ENCODE data around the gene TDP2. TPM values are rescaled to one million over a fixed set of nuclear protein-coding genes. Genes with fewer than 3 reads are reported as not detected.

The TDP2 gene
- total and polyA plus RNA-seq, 2 donors (not counting 3 experiments of a cell fraction or from before 2014, with no cell fraction given): 13.7 to 39.2 TPM

DNA sequence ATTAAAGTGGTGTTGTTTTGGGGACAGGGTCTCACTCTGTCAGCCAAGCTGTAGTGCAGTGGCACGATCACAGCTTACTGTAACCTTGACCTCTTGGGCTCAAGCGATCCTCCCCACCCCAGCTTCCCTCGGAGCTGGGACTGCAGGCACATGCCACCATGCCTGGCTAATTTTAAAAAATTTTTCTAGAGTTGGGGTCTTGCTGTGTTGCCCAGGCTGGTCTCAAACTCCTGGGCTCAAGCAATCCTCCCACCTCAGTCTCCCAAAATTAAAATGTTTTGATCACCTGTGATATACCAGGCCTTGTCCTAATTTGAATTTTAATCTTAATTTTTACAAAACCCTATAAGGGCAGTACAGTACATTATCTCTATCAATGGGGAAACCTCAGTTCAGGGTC lies 25.7 kb upstream of the TDP2 start:
- no peak overlapping the region for H3K9ac ChIP-seq (replicated peaks; ENCODE audit: extremely low read depth, insufficient read depth, low read length)
- H3K9me3 ChIP-seq (replicated peaks; ENCODE audit: control insufficient read depth, insufficient read depth, low read length): no peaks in the 10 kb centered on the region
- H3K36me3 ChIP-seq (ENCODE audit: control insufficient read depth in 2 of 2, extremely low read depth in 1 of 2, insufficient read depth in 2 of 2, low read length in 2 of 2): no peaks in the 10 kb centered on the region
- no peaks in the 10 kb centered on the region for H3K9me1 ChIP-seq (replicated peaks; ENCODE audit: control insufficient read depth, extremely low read depth, insufficient read depth, low read length)
- no peak for FAIRE-seq
- H4K20me1 ChIP-seq (replicated peaks; ENCODE audit: control insufficient read depth, extremely low read depth, insufficient read depth, low read length): no peaks in the 10 kb centered on the region
- H3K27ac ChIP-seq (ENCODE audit: insufficient read depth, low read depth, low read length): no peak overlapping the region
- BruUV-seq (replicated peaks): no TSS peak
- intact Hi-C loops (cut with micrococcal nuclease): loop anchor here (10.0 kb wide), 1 partner anchor 408 kb away; no protein-coding TSS in a partner anchor
- TF ChIP-seq POLR2AphosphoS5 (IDR thresholded peaks at IDR 0.05; ENCODE audit: insufficient read depth, low read depth, low read length) (no peak), EZH2 (IDR thresholded peaks at IDR 0.05; ENCODE audit: borderline replicate concordance, low read depth, low read length, severe bottlenecking) (no peak), JUN (IDR thresholded peaks at IDR 0.05; ENCODE audit: borderline replicate concordance, insufficient read depth, insufficient read length, low read depth) (no peak), MYC (IDR thresholded peaks at IDR 0.05; ENCODE audit: low read depth, low read length) (no peak), GATA2 (IDR thresholded peaks at IDR 0.05; ENCODE audit: insufficient read depth, insufficient read length, low read depth, low read length) (no peak), POLR2A (IDR thresholded peaks at IDR 0.05; ENCODE audit: low read depth, low read length) (no peak)
- TF ChIP-seq, protein P1, sequence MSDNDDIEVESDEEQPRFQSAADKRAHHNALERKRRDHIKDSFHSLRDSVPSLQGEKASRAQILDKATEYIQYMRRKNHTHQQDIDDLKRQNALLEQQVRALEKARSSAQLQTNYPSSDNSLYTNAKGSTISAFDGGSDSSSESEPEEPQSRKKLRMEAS (IDR thresholded peaks at IDR 0.05; ENCODE audit: insufficient read depth, insufficient read length): no peak
- ChIA-PET POLR2A (interaction anchor here (0.6 kb wide), 1 partner anchor 107 kb away, joined by 3 read pairs; no protein-coding TSS in a partner anchor), CTCF (interaction anchor here (8.8 kb wide), 1 partner anchor 110 kb away, joined by 124 read pairs; no protein-coding TSS in a partner anchor)
- H3K4me1 ChIP-seq (ENCODE audit: control insufficient read depth, extremely low read depth, insufficient read depth, low read length): no peaks in the 10 kb centered on the region
- no peak overlapping the region for H3K4me2 ChIP-seq (ENCODE audit: insufficient read depth, low read length)
- H3K79me2 ChIP-seq (ENCODE audit: control insufficient read depth, insufficient read depth, low read length): no peaks in the 10 kb centered on the region
- no peak overlapping the region for H2AFZ ChIP-seq (ENCODE audit: low read depth, low read length)
- no peaks in the 10 kb centered on the region for H3K27me3 ChIP-seq (ENCODE audit: control insufficient read depth in 2 of 2, insufficient read depth in 2 of 2, low read length in 2 of 2)
- no peak overlapping the region for H3K4me3 ChIP-seq (replicated peaks in 1 of 3; ENCODE audit: insufficient read depth in 1 of 3, low read depth in 1 of 3, low read length in 3 of 3)
- dilution Hi-C loops (cut with MboI; ENCODE audit: extremely low pct_ligation_motif_present, low sequenced_read_pairs): no loop called here
- DNase-seq (ENCODE audit: low read depth, low spot score): no peak

DNA sequence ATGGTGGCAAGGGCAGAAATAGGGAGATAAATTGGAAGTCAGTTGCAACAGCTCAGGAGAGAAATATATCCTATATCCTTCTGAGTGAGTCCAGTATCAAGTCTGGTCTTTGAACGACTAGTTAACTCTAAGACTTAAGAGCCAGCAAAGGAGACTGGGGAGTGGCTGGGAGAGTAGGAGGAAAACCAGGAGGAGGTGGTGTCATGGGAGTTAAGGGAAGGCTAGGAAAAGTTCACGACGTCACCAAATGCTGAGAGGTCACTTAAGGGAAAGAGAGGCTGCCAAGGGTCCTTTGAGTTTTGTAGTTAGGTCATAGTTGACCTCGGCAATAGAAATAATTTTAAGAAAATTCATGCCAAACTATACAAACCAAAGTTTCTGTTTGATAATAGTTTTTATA lies 25.3 kb upstream of the TDP2 start:
- TF ChIP-seq, protein P1 (IDR thresholded peaks at IDR 0.05; ENCODE audit: insufficient read depth, insufficient read length): no peak
- TF ChIP-seq MYC (IDR thresholded peaks at IDR 0.05; ENCODE audit: low read depth, low read length) (no peak), FOS (IDR thresholded peaks at IDR 0.05; ENCODE audit: borderline replicate concordance, insufficient read depth, low read length) (no peak)
- TF ChIP-seq, protein P2, sequence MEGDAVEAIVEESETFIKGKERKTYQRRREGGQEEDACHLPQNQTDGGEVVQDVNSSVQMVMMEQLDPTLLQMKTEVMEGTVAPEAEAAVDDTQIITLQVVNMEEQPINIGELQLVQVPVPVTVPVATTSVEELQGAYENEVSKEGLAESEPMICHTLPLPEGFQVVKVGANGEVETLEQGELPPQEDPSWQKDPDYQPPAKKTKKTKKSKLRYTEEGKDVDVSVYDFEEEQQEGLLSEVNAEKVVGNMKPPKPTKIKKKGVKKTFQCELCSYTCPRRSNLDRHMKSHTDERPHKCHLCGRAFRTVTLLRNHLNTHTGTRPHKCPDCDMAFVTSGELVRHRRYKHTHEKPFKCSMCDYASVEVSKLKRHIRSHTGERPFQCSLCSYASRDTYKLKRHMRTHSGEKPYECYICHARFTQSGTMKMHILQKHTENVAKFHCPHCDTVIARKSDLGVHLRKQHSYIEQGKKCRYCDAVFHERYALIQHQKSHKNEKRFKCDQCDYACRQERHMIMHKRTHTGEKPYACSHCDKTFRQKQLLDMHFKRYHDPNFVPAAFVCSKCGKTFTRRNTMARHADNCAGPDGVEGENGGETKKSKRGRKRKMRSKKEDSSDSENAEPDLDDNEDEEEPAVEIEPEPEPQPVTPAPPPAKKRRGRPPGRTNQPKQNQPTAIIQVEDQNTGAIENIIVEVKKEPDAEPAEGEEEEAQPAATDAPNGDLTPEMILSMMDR (IDR thresholded peaks at IDR 0.05; ENCODE audit: extremely low read depth in 1 of 2, insufficient read depth in 1 of 2, low read depth in 1 of 2, low read length in 2 of 2): no peak
- H3K4me3 ChIP-seq (replicated peaks in 1 of 3; ENCODE audit: insufficient read depth in 1 of 3, low read depth in 1 of 3, low read length in 3 of 3): no peak overlapping the region
- no peaks in the 10 kb centered on the region for H3K36me3 ChIP-seq (ENCODE audit: control insufficient read depth in 2 of 2, extremely low read depth in 1 of 2, insufficient read depth in 2 of 2, low read length in 2 of 2)
- no peak overlapping the region for H2AFZ ChIP-seq (ENCODE audit: low read depth, low read length)
- no peaks in the 10 kb centered on the region for H3K9me1 ChIP-seq (replicated peaks; ENCODE audit: control insufficient read depth, extremely low read depth, insufficient read depth, low read length)
- intact Hi-C loops (cut with micrococcal nuclease) (loop anchor here (10.0 kb wide), 1 partner anchor 407 kb away; no protein-coding TSS in a partner anchor), dilution Hi-C loops (cut with MboI; ENCODE audit: extremely low pct_ligation_motif_present, low sequenced_read_pairs) (no loop called here)
- no peak overlapping the region for H3K9ac ChIP-seq (replicated peaks; ENCODE audit: extremely low read depth, insufficient read depth, low read length)
- DNase-seq (ENCODE audit: low read depth, low spot score) (no peak), FAIRE-seq (no peak)
- no peaks in the 10 kb centered on the region for H3K79me2 ChIP-seq (ENCODE audit: control insufficient read depth, insufficient read depth, low read length)
- POLR2A ChIA-PET: no interaction called here
- no peak overlapping the region for H3K4me2 ChIP-seq (ENCODE audit: insufficient read depth, low read length)
- H3K27me3 ChIP-seq (ENCODE audit: control insufficient read depth in 2 of 2, insufficient read depth in 2 of 2, low read length in 2 of 2): no peaks in the 10 kb centered on the region
- H4K20me1 ChIP-seq (replicated peaks; ENCODE audit: control insufficient read depth, extremely low read depth, insufficient read depth, low read length): no peaks in the 10 kb centered on the region
- CTCF ChIA-PET: interaction anchor here (8.8 kb wide), 1 partner anchor 109 kb away, joined by 124 read pairs; no protein-coding TSS in a partner anchor
- no peak overlapping the region for H3K27ac ChIP-seq (ENCODE audit: insufficient read depth, low read depth, low read length)
- no peaks in the 10 kb centered on the region for H3K9me3 ChIP-seq (replicated peaks; ENCODE audit: control insufficient read depth, insufficient read depth, low read length)
- BruUV-seq (replicated peaks): no TSS peak
- no peaks in the 10 kb centered on the region for H3K4me1 ChIP-seq (ENCODE audit: control insufficient read depth, extremely low read depth, insufficient read depth, low read length)
